MCF 10A (cell line): ENCODE results near the gene TIAM2. TPM values are rescaled to one million over a fixed set of nuclear protein-coding genes. Genes with fewer than 3 reads are reported as not detected.
"Not testable (repeated sequence)": the region's sequence is repeated elsewhere in the genome, so short reads cannot be mapped to it uniquely, and the experiment has no call there.

Source experiments
- BruUV-seq: library from RNA; stranded (reverse); fragments of 400-500 nt; replicated peaks from 2 replicates; lab custom pipeline; 2021; lab: Mats Ljungman, UMichigan
- CTCF ChIA-PET: fragments of 300-600 bp; sonication (Branson Sonifier 250); formaldehyde crosslinking; extraction: SDS; loops from one replicate; lab custom pipeline; 2021; ENCODE audit warnings: antibody characterized with exemption, inconsistent platforms; lab: Yijun Ruan, JAX
- POLR2A ChIA-PET: fragments of 300-600, 350-650 bp; sonication (Branson Sonifier 250); formaldehyde crosslinking; extraction: SDS; loops from one replicate; lab custom pipeline; 2020; ENCODE audit warnings: antibody characterized with exemption, inconsistent platforms; lab: Yijun Ruan, JAX
- DNase-seq: peaks from one replicate; pipeline ENCODE4 v3.0.0-alpha.2; 2018; ENCODE audit not compliant: unreplicated experiment
- H3K27ac Mint-ChIP-seq: one replicate; pipeline ENCODE4 v1.8.0; 2022; ENCODE audit warnings: mild to moderate bottlenecking, low read depth, mixed read lengths; ENCODE audit not compliant: unreplicated experiment
- H3K27me3 Mint-ChIP-seq: one replicate; pipeline ENCODE4 v1.8.0; 2022; ENCODE audit warnings: mixed read lengths; ENCODE audit not compliant: insufficient read depth, unreplicated experiment
- H3K36me3 Mint-ChIP-seq: one replicate; pipeline ENCODE4 v1.8.0; 2022; ENCODE audit warnings: mild to moderate bottlenecking, moderate library complexity, mixed read lengths; ENCODE audit not compliant: insufficient read depth, unreplicated experiment
- H3K4me1 Mint-ChIP-seq: one replicate; pipeline ENCODE4 v1.8.0; 2022; ENCODE audit warnings: mixed read lengths; ENCODE audit not compliant: insufficient read depth, unreplicated experiment
- H3K4me3 Mint-ChIP-seq: one replicate; pipeline ENCODE4 v1.8.0; 2022; ENCODE audit warnings: mild to moderate bottlenecking, moderate library complexity, mixed read lengths; ENCODE audit not compliant: unreplicated experiment
- H3K9me3 Mint-ChIP-seq: one replicate; pipeline ENCODE4 v1.8.0; 2022; ENCODE audit warnings: mixed read lengths; ENCODE audit not compliant: unreplicated experiment
- CTCF ChIP-seq: fragments of 200-600 bp; IDR thresholded peaks from one replicate; pipeline ENCODE4 v1.8.0; 2022; ENCODE audit warnings: antibody characterized with exemption, mild to moderate bottlenecking; ENCODE audit not compliant: unreplicated experiment
- intact Hi-C: fragments of 100-400 bp; cut with micrococcal nuclease; formaldehyde crosslinking; loops from 2 replicates; pipeline ENCODE4 v1.14.1; 2022
- total RNA-seq: library from RNA; stranded (reverse); gene quantifications from 2 replicates; pipeline ENCODE4 v1.2.3, GENCODE V29; 2022

Gene TIAM2
- total RNA-seq, 1 experiment from 2014 or later = 3.1 TPM

- DNase-seq = no peak
- H3K27ac Mint-ChIP-seq = no peak overlapping the region
- CTCF ChIA-PET = interaction anchor here (1.0 kb wide), 1 partner anchor 33 kb away, joined by 3 read pairs; no protein-coding TSS in a partner anchor
- no peak for TF ChIP-seq CTCF
- H3K4me3 Mint-ChIP-seq = no peak overlapping the region
- no peaks in the 10 kb centered on the region for H3K36me3 Mint-ChIP-seq
- POLR2A ChIA-PET = no interaction called here
- intact Hi-C loops = no loop called here
- BruUV-seq = no TSS peak
- no peaks in the 10 kb centered on the region for H3K9me3 Mint-ChIP-seq
- no peaks in the 10 kb centered on the region for H3K27me3 Mint-ChIP-seq
- H3K4me1 Mint-ChIP-seq = peaks cover 7% of the 10 kb centered on the region
Observed at GRCh38 chr6:154960299-154960843, 34.7 kb upstream of the TIAM2 start.

GRCh38 chr6:154960854-154961530 lies 34.1 kb upstream of the TIAM2 start:
- Mint-ChIP-seq H3K27me3 (no peaks in the 10 kb centered on the region), H3K36me3 (no peaks in the 10 kb centered on the region), H3K9me3 (no peaks in the 10 kb centered on the region), H3K4me3 (no peak overlapping the region), H3K4me1 (peaks cover 7% of the 10 kb centered on the region), H3K27ac (no peak overlapping the region)
- CTCF ChIA-PET = interaction anchor here (1.0 kb wide), 1 partner anchor 33 kb away, joined by 3 read pairs; no protein-coding TSS in a partner anchor
- intact Hi-C loops = no loop called here
- BruUV-seq = no TSS peak
- no peak for TF ChIP-seq CTCF
- POLR2A ChIA-PET = no interaction called here
- no peak for DNase-seq

- peaks cover 7% of the 10 kb centered on the region for H3K4me1 Mint-ChIP-seq
- H3K36me3 Mint-ChIP-seq = no peaks in the 10 kb centered on the region
- peak; percentile 55 for DNase-seq
- ChIA-PET POLR2A (interaction anchor here (0.7 to 0.8 kb wide), 2 partner anchors 10 to 208 kb away, joined by 3 read pairs; no protein-coding TSS in a partner anchor), CTCF (no interaction called here)
- TF ChIP-seq CTCF = no peak
- no peaks in the 10 kb centered on the region for H3K27me3 Mint-ChIP-seq
- intact Hi-C loops = no loop called here
- no TSS peak for BruUV-seq
- no peak overlapping the region for H3K27ac Mint-ChIP-seq
- H3K4me3 Mint-ChIP-seq = no peak overlapping the region
- H3K9me3 Mint-ChIP-seq = no peaks in the 10 kb centered on the region
Observed at GRCh38 chr6:154962753-154963152, 32.4 kb upstream of the TIAM2 start.

GRCh38 chr6:154966065-154966770 lies 28.9 kb upstream of the TIAM2 start:
- BruUV-seq = not testable (repeated sequence)

More at GRCh38 chr6:154966065-154966770, 28.9 kb upstream of the TIAM2 start:
- H3K9me3 Mint-ChIP-seq, H3K27ac Mint-ChIP-seq, H3K36me3 Mint-ChIP-seq, POLR2A ChIA-PET, DNase-seq, CTCF ChIA-PET, H3K4me3 Mint-ChIP-seq, H3K27me3 Mint-ChIP-seq, intact Hi-C loops: not testable (repeated sequence)
- H3K4me1 Mint-ChIP-seq = peaks cover 12% of the 10 kb centered on the region
